Natural killer cell treated with Interleukin-12 subunit alpha and Interleukin-12 subunit beta and Interleukin-15 and Interleukin-18, amount 100 ng/mL, for 72 hours (primary cell): Measurements from ENCODE around the gene SPR. TPM values are rescaled to one million over a fixed set of nuclear protein-coding genes. Genes with fewer than 3 reads are reported as not detected.

Source experiments
- ATAC-seq, 2 donors: fragments of 150-1000 bp; cut with Tn5 transposase in 1 of 2; sonication (Bioruptor Pico), chemical (Tn5 transposase) in 1 of 2; 2 replicates each; pipeline ENCODE4 v1.10.0; 2021
- DNase-seq: peaks from one replicate; pipeline ENCODE4 v3.0.0; 2022; ENCODE audit warnings: low spot score
- H3K27ac Mint-ChIP-seq, 2 donors: 1 replicate in 1 of 2; 2 replicates in 1 of 2; pipeline ENCODE4 v1.8.0; 2022; ENCODE audit warnings: mixed read lengths in 2 of 2, mild to moderate bottlenecking in 1 of 2, moderate library complexity in 1 of 2
- H3K27me3 Mint-ChIP-seq, 2 donors: 1 replicate in 1 of 2; 2 replicates in 1 of 2; pipeline ENCODE4 v1.8.0; 2022; ENCODE audit warnings: mixed read lengths in 2 of 2
- H3K36me3 Mint-ChIP-seq: one replicate; pipeline ENCODE4 v1.8.0; 2022; ENCODE audit warnings: mixed read lengths
- H3K4me1 Mint-ChIP-seq, 2 donors: 1 replicate in 1 of 2; 2 replicates in 1 of 2; pipeline ENCODE4 v1.8.0; 2022; ENCODE audit warnings: low read depth in 2 of 2, mixed read lengths in 2 of 2, mild to moderate bottlenecking in 1 of 2
- H3K4me3 Mint-ChIP-seq: one replicate; pipeline ENCODE4 v1.8.0; 2022; ENCODE audit warnings: mixed read lengths
- H3K9me3 Mint-ChIP-seq: 2 replicates; pipeline ENCODE4 v1.8.0; 2022; ENCODE audit warnings: mixed read lengths
- total RNA-seq, 2 donors: library from RNA; stranded (reverse); gene quantifications; one replicate each; pipeline ENCODE4 v1.2.3, GENCODE V29; 2022

Gene SPR
- total RNA-seq, 2 donors from 2014 or later = 3.4 to 10.2 TPM

GRCh38 chr2:72864500-72864899 is 22.7 kb upstream of the SPR start:
- no peaks in the 10 kb centered on the region for H3K36me3 Mint-ChIP-seq
- ATAC-seq (peak in 1 of 2 donors; percentile 48), DNase-seq (no peak)
- H3K9me3 Mint-ChIP-seq = no peaks in the 10 kb centered on the region
- H3K4me1 Mint-ChIP-seq = peaks cover 5 to 8% of the 10 kb centered on the region in 2 donors
- H3K27ac Mint-ChIP-seq = no peak overlapping the region
- peaks cover 33 to 64% of the 10 kb centered on the region in 2 donors for H3K27me3 Mint-ChIP-seq
- H3K4me3 Mint-ChIP-seq = no peak overlapping the region

- ATAC-seq (no peak), DNase-seq (no peak)
- no peaks in the 10 kb centered on the region for H3K36me3 Mint-ChIP-seq
- H3K27ac Mint-ChIP-seq = no peak overlapping the region
- H3K4me1 Mint-ChIP-seq = no peaks in the 10 kb centered on the region
- H3K4me3 Mint-ChIP-seq = no peak overlapping the region
- H3K9me3 Mint-ChIP-seq = no peaks in the 10 kb centered on the region
- H3K27me3 Mint-ChIP-seq = peaks cover 37 to 60% of the 10 kb centered on the region in 2 donors
Measured at GRCh38 chr2:72871060-72871459, 16.1 kb upstream of the SPR start.

GRCh38 chr2:72871880-72872279 is 15.3 kb upstream of the SPR start:
- ATAC-seq (no peak), DNase-seq (no peak)
- Mint-ChIP-seq H3K27ac (no peak overlapping the region), H3K9me3 (no peaks in the 10 kb centered on the region), H3K4me3 (no peak overlapping the region), H3K36me3 (no peaks in the 10 kb centered on the region), H3K4me1 (no peaks in the 10 kb centered on the region), H3K27me3 (peaks cover 38 to 56% of the 10 kb centered on the region in 2 donors)

GRCh38 chr2:72883356-72883962 is 3.7 kb upstream of the SPR start:
- no peak for ATAC-seq
- H3K4me1 Mint-ChIP-seq = peaks cover 5 to 7% of the 10 kb centered on the region in 2 donors
- no peak for DNase-seq
- H3K36me3 Mint-ChIP-seq = no peaks in the 10 kb centered on the region
- H3K9me3 Mint-ChIP-seq = no peaks in the 10 kb centered on the region
- peaks cover 39 to 50% of the 10 kb centered on the region in 2 donors for H3K27me3 Mint-ChIP-seq
- no peak overlapping the region for H3K4me3 Mint-ChIP-seq
- no peak overlapping the region for H3K27ac Mint-ChIP-seq

- no peak for ATAC-seq
- H3K27me3 Mint-ChIP-seq = peaks cover 24 to 53% of the 10 kb centered on the region in 2 donors
- H3K9me3 Mint-ChIP-seq = no peaks in the 10 kb centered on the region
- H3K4me3 Mint-ChIP-seq = peak overlapping the region; percentile 69
- peaks cover 5 to 7% of the 10 kb centered on the region in 2 donors for H3K4me1 Mint-ChIP-seq
- no peak overlapping the region for H3K27ac Mint-ChIP-seq
- no peak for DNase-seq
- H3K36me3 Mint-ChIP-seq = no peaks in the 10 kb centered on the region
Measured at GRCh38 chr2:72886505-72887031, 640 bp upstream of the SPR start.

- Mint-ChIP-seq H3K27ac (no peak overlapping the region), H3K9me3 (no peaks in the 10 kb centered on the region), H3K4me3 (peak overlapping the region; percentile 81), H3K36me3 (no peaks in the 10 kb centered on the region), H3K27me3 (peaks cover 13 to 43% of the 10 kb centered on the region in 2 donors), H3K4me1 (peaks cover 5 to 7% of the 10 kb centered on the region in 2 donors)
- ATAC-seq (peak; percentile 65 to 71), DNase-seq (peak; percentile 82)
Measured at GRCh38 chr2:72887740-72888437, 681 bp downstream of the SPR start.

- Mint-ChIP-seq H3K9me3 (no peaks in the 10 kb centered on the region), H3K4me1 (peaks cover 5 to 7% of the 10 kb centered on the region in 2 donors), H3K27me3 (peaks cover 11 to 38% of the 10 kb centered on the region in 2 donors), H3K4me3 (no peak overlapping the region), H3K36me3 (no peaks in the 10 kb centered on the region), H3K27ac (no peak overlapping the region)
- ATAC-seq (no peak), DNase-seq (no peak)
Measured at GRCh38 chr2:72888438-72889202, 1.4 kb downstream of the SPR start.

- H3K4me3 Mint-ChIP-seq = no peak overlapping the region
Measured at GRCh38 chr2:72889991-72890390, 2.8 kb downstream of the SPR start.

GRCh38 chr2:72891091-72891818 is 4.0 kb downstream of the SPR start:
- DNase-seq (no peak), ATAC-seq (no peak)
- no peaks in the 10 kb centered on the region for H3K9me3 Mint-ChIP-seq
- peaks cover 5 to 10% of the 10 kb centered on the region in 2 donors for H3K4me1 Mint-ChIP-seq
- H3K27me3 Mint-ChIP-seq = peaks cover 9 to 30% of the 10 kb centered on the region in 2 donors
- H3K27ac Mint-ChIP-seq = no peak overlapping the region
- H3K4me3 Mint-ChIP-seq = no peak overlapping the region
- no peaks in the 10 kb centered on the region for H3K36me3 Mint-ChIP-seq

More at GRCh38 chr2:72889991-72890390, 2.8 kb downstream of the SPR start:
- no peaks in the 10 kb centered on the region for H3K36me3 Mint-ChIP-seq
- H3K27me3 Mint-ChIP-seq = peaks cover 0 to 31% of the 10 kb centered on the region in 2 donors
- H3K4me1 Mint-ChIP-seq = peaks cover 5 to 7% of the 10 kb centered on the region in 2 donors
- no peak for ATAC-seq
- H3K9me3 Mint-ChIP-seq = no peaks in the 10 kb centered on the region
- H3K27ac Mint-ChIP-seq = no peak overlapping the region
- DNase-seq = no peak

GRCh38 chr2:72892506-72893173 is 5.4 kb downstream of the SPR start:
- Mint-ChIP-seq H3K4me3 (no peak overlapping the region), H3K4me1 (peaks cover 0 to 5% of the 10 kb centered on the region in 2 donors), H3K36me3 (no peaks in the 10 kb centered on the region), H3K9me3 (no peaks in the 10 kb centered on the region), H3K27ac (no peak overlapping the region), H3K27me3 (peaks cover 20 to 32% of the 10 kb centered on the region in 2 donors)
- DNase-seq (no peak), ATAC-seq (peak; percentile 73 to 84)

- H3K36me3 Mint-ChIP-seq = no peaks in the 10 kb centered on the region
- H3K27me3 Mint-ChIP-seq = peaks cover 28 to 34% of the 10 kb centered on the region in 2 donors
- DNase-seq = no peak
- H3K9me3 Mint-ChIP-seq = no peaks in the 10 kb centered on the region
- no peak overlapping the region for H3K4me3 Mint-ChIP-seq
- peak; percentile 56 to 59 for ATAC-seq
- H3K27ac Mint-ChIP-seq = no peak overlapping the region
- H3K4me1 Mint-ChIP-seq = peaks cover 0 to 3% of the 10 kb centered on the region in 2 donors
Measured at GRCh38 chr2:72893594-72894319, 6.5 kb downstream of the SPR start.

GRCh38 chr2:72894514-72894913 is 7.3 kb downstream of the SPR start:
- peaks cover 34 to 35% of the 10 kb centered on the region in 2 donors for H3K27me3 Mint-ChIP-seq
- ATAC-seq = no peak

More at GRCh38 chr2:72894514-72894913, 7.3 kb downstream of the SPR start:
- no peak for DNase-seq
- H3K36me3 Mint-ChIP-seq = no peaks in the 10 kb centered on the region
- peaks cover 0 to 3% of the 10 kb centered on the region in 2 donors for H3K4me1 Mint-ChIP-seq
- no peak overlapping the region for H3K4me3 Mint-ChIP-seq
- H3K9me3 Mint-ChIP-seq = no peaks in the 10 kb centered on the region
- H3K27ac Mint-ChIP-seq = no peak overlapping the region
